HCT116 (cell line): Measurements from ENCODE around the gene TMEM147. TPM values are rescaled to one million over a fixed set of nuclear protein-coding genes. Genes with fewer than 3 reads are reported as not detected.

Experiments
- ATAC-seq: fragments of 200-7000 bp; cut with Tn5 transposase; 2 replicates; pipeline ENCODE4 v1.9.1; 2020; ENCODE audit warnings: mild to moderate bottlenecking, moderate library complexity
- BruUV-seq: library from RNA; stranded (reverse); fragments of 400-500 nt; replicated peaks from 2 replicates; lab custom pipeline; 2021; lab: Mats Ljungman, UMichigan
- CTCF ChIA-PET: fragments of 300-600 bp; sonication (Branson Sonifier 250); formaldehyde crosslinking; loops from one replicate; lab custom pipeline; 2021; ENCODE audit warnings: antibody characterized with exemption; lab: Charles Lee
- POLR2A ChIA-PET: fragments of 300-600, 350-600 bp; sonication (Branson Sonifier 250); formaldehyde crosslinking; loops from one replicate; lab custom pipeline; 2021; ENCODE audit warnings: antibody characterized with exemption; lab: Charles Lee
- RAD21 ChIA-PET, 2 experiments: fragments of 300-600 bp; sonication (Branson Sonifier 250); formaldehyde crosslinking; loops; one replicate each; lab custom pipeline; 2023; ENCODE audit warnings: low total read pairs in 2 of 2; ENCODE audit not compliant: uncharacterized antibody in 2 of 2, unreplicated experiment in 2 of 2, low non-redundant PET in 1 of 2; lab: Charles Lee
- DNase-seq: peaks from one replicate; pipeline ENCODE4 v3.0.0-alpha.2; 2010; ENCODE audit warnings: low read depth, low spot score
- H2AFZ ChIP-seq: fragments of 200-600 bp; shearing (Covaris generic), sonication (generic); 2 replicates; pipeline ENCODE4 v1.6.1; 2017; ENCODE audit warnings: low read depth, mixed run types, mixed read lengths, antibody characterized with exemption, low read length; ENCODE audit not compliant: poor library complexity, severe bottlenecking
- H3K27ac ChIP-seq: 2 replicates; pipeline ENCODE4 v1.5.1; 2012; ENCODE audit warnings: low read depth, low read length
- H3K27me3 ChIP-seq: fragments of 200-600 bp; sonication (generic); 2 replicates; pipeline ENCODE4 v1.6.1; 2016; ENCODE audit warnings: mixed run types, low read length, mixed read lengths; ENCODE audit not compliant: insufficient read depth
- H3K36me3 ChIP-seq, 2 experiments: fragments of 200-500 bp in 1 of 2; fragments of 200-600 bp in 1 of 2; sonication (Bioruptor generic) in 1 of 2; sonication (generic) in 1 of 2; 2 replicates each; pipeline versions ENCODE4 v1.5.1 to v1.6.1; 2014 to 2016; ENCODE audit warnings: low read length in 2 of 2, inconsistent platforms in 1 of 2, mixed read lengths in 1 of 2, mixed run types in 1 of 2; ENCODE audit not compliant: insufficient read depth in 2 of 2, control insufficient read depth in 1 of 2
- H3K4me1 ChIP-seq, 2 experiments: fragments of 200-600 bp in 1 of 2; sonication (generic) in 1 of 2; 2 replicates each; pipeline versions ENCODE4 v1.5.1 to v1.6.1; 2012 to 2017; ENCODE audit warnings: low read length in 2 of 2, inconsistent platforms in 1 of 2, mild to moderate bottlenecking in 1 of 2, mixed read lengths in 1 of 2, mixed run types in 1 of 2, moderate library complexity in 1 of 2; ENCODE audit not compliant: insufficient read depth in 2 of 2, control insufficient read depth in 1 of 2
- H3K4me2 ChIP-seq: fragments of 200-600 bp; sonication (generic); 2 replicates; pipeline ENCODE4 v1.6.1; 2017; ENCODE audit warnings: mixed run types, low read length, mixed read lengths
- H3K4me3 ChIP-seq, 2 experiments: fragments of 200-600 bp in 1 of 2; sonication (generic) in 1 of 2; replicated peaks in 1 of 2; 2 replicates each; pipeline ENCODE4 v1.5.1; 2011 to 2016; ENCODE audit warnings: low read length in 2 of 2, control low read depth in 1 of 2, low read depth in 1 of 2, mild to moderate bottlenecking in 1 of 2, mixed read lengths in 1 of 2, mixed run types in 1 of 2
- H3K79me2 ChIP-seq: fragments of 200-600 bp; sonication (generic); 2 replicates; pipeline ENCODE4 v1.6.1; 2017; ENCODE audit warnings: mild to moderate bottlenecking, mixed run types, low read length, moderate library complexity, mixed read lengths; ENCODE audit not compliant: insufficient read depth
- H3K9ac ChIP-seq: fragments of 200-600 bp; sonication (generic); 2 replicates; pipeline ENCODE4 v1.6.1; 2016; ENCODE audit warnings: low read length, mixed read lengths
- H3K9me2 ChIP-seq: fragments of 200-600 bp; sonication (generic), shearing (Covaris generic); 2 replicates; pipeline ENCODE4 v1.6.1; 2017; ENCODE audit warnings: mixed run types, mild to moderate bottlenecking, moderate library complexity; ENCODE audit not compliant: insufficient read depth
- H3K9me3 ChIP-seq, 2 experiments: fragments of 200-500 bp in 1 of 2; fragments of 200-600 bp in 1 of 2; sonication (Bioruptor generic) in 1 of 2; sonication (generic) in 1 of 2; 2 replicates each; pipeline ENCODE4 v1.6.1; 2014 to 2017; ENCODE audit warnings: low read length in 2 of 2, mixed read lengths in 2 of 2, inconsistent platforms in 1 of 2, low read depth in 1 of 2, mild to moderate bottlenecking in 1 of 2, mixed run types in 1 of 2, moderate library complexity in 1 of 2; ENCODE audit not compliant: control insufficient read depth in 1 of 2, insufficient read depth in 1 of 2
- H4K20me1 ChIP-seq: fragments of 200-600 bp; sonication (generic), shearing (Covaris generic); 2 replicates; pipeline ENCODE4 v1.6.1; 2017; ENCODE audit warnings: mixed run types, mild to moderate bottlenecking, moderate library complexity; ENCODE audit not compliant: insufficient read depth
- POLR2AphosphoS5 ChIP-seq: IDR thresholded peaks from 2 replicates; pipeline ENCODE4 v1.6.1; 2011; ENCODE audit warnings: mild to moderate bottlenecking, low read depth, low read length, moderate library complexity
- TCF7L2 ChIP-seq: IDR thresholded peaks from 2 replicates; pipeline ENCODE4 v1.7.0; 2011; ENCODE audit warnings: borderline replicate concordance, inconsistent platforms; ENCODE audit not compliant: insufficient read depth, insufficient read length; ENCODE audit errors: extremely low read depth
- intact Hi-C: fragments of 100-400 bp; cut with micrococcal nuclease; formaldehyde crosslinking; loops from 2 replicates; pipeline ENCODE4 v1.10.0; 2022
- total RNA-seq: library from RNA; stranded (reverse); gene quantifications from one replicate; pipeline ENCODE4 v1.2.1, GENCODE V29; 2021; ENCODE audit not compliant: unreplicated experiment
- TF ChIP-seq, protein P1 (sequence below), 3 experiments: fragments of 200-600 bp in 1 of 3; sonication (generic) in 1 of 3; IDR thresholded peaks in 2 of 3; conservative IDR thresholded peaks in 1 of 3; 2 replicates each; pipeline ENCODE4 v1.5.1; 2012 to 2017; ENCODE audit warnings: low read depth in 2 of 3, low read length in 2 of 3, antibody characterized with exemption in 1 of 3, borderline replicate concordance in 1 of 3, control low read depth in 1 of 3, mild to moderate bottlenecking in 1 of 3, mixed read lengths in 1 of 3, mixed run types in 1 of 3, moderate library complexity in 1 of 3; ENCODE audit not compliant: insufficient read depth in 1 of 3
- TF ChIP-seq, protein P2 (sequence below): IDR thresholded peaks from 2 replicates; pipeline ENCODE4 v1.6.1; 2012

The TMEM147 gene
- total RNA-seq, 1 experiment from 2014 or later: 128 TPM

DNA sequence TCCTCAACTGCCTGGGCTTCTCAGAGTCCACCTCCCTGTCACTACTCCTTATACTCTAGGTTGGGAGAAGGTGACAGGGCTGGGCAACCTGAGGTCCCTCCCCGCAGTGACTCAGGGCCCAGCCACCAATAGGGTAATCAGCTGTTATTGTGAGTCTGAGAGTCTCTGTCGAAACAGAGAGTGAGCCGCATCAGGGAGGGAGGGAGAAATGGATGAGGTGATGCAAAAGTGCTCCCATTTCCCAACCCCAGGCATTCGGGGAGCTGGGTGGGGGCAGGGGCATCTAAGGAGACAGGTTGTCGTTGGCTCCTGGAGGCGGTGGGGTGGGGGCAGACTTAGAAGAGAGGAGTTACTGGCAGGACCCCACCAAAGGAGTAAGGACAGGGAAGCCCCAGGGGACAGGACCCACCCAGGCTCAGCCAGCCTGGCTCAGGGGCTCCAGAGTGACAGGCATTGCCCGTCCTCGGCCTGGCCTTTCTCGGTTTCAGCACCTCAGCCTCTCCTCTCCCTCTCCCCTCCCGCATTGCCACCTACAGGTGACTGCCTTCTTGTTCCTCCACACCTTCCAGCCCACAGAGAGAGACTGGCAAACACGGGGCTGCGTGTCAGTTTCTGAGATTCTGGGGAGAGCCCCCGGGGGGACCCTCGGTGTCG is 31.7 kb upstream of the TMEM147 start, which contains the start of gene DMKN:
DMKN (minus strand) TSS at position 22 of the 654 bp plus-strand sequence. CDS start 174 bp downstream, outside the sequence.
- H3K79me2 ChIP-seq: peaks cover 13% of the 10 kb centered on the region
- TF ChIP-seq, protein P1, sequence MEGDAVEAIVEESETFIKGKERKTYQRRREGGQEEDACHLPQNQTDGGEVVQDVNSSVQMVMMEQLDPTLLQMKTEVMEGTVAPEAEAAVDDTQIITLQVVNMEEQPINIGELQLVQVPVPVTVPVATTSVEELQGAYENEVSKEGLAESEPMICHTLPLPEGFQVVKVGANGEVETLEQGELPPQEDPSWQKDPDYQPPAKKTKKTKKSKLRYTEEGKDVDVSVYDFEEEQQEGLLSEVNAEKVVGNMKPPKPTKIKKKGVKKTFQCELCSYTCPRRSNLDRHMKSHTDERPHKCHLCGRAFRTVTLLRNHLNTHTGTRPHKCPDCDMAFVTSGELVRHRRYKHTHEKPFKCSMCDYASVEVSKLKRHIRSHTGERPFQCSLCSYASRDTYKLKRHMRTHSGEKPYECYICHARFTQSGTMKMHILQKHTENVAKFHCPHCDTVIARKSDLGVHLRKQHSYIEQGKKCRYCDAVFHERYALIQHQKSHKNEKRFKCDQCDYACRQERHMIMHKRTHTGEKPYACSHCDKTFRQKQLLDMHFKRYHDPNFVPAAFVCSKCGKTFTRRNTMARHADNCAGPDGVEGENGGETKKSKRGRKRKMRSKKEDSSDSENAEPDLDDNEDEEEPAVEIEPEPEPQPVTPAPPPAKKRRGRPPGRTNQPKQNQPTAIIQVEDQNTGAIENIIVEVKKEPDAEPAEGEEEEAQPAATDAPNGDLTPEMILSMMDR (IDR thresholded peaks at IDR 0.05 in 2 of 3, conservative IDR thresholded peaks at IDR 0.05 in 1 of 3; ENCODE audit: borderline replicate concordance in 1 of 3, insufficient read depth in 1 of 3, low read depth in 2 of 3, low read length in 2 of 3): peak in 2 of 3 experiments; percentile 42 to 50; a peak in 4 of 6 replicates
- TF ChIP-seq POLR2AphosphoS5: peak; percentile 28; the same call in 1 of the 2 replicates
- no peak for TF ChIP-seq TCF7L2
- ATAC-seq: peak; percentile 47
- DNase-seq: peak; percentile 15
- POLR2A ChIA-PET: no interaction called here
- no peak within 1 kb of the TSS for H2AFZ ChIP-seq
- H3K4me3 ChIP-seq: peak within 1 kb of the TSS; percentile 23 to 37
- intact Hi-C loops: no loop called here
- H3K27me3 ChIP-seq: no peaks in the 10 kb centered on the region
- H3K9me2 ChIP-seq: no peaks in the 10 kb centered on the region
- no peaks in the 10 kb centered on the region for H3K9me3 ChIP-seq
- CTCF ChIA-PET: no interaction called here
- H3K4me2 ChIP-seq: peak within 1 kb of the TSS; percentile 64
- peaks cover 17 to 50% of the 10 kb centered on the region in 2 experiments for H3K4me1 ChIP-seq
- RAD21 ChIA-PET: no interaction called here
- no peaks in the 10 kb centered on the region for H3K36me3 ChIP-seq
- no TSS peak for BruUV-seq
- peak within 1 kb of the TSS; percentile 39; the same call in 1 of the 2 replicates for H3K9ac ChIP-seq
- peak within 1 kb of the TSS; percentile 31; the same call in 1 of the 2 replicates for H3K27ac ChIP-seq
- H4K20me1 ChIP-seq: no peaks in the 10 kb centered on the region

DNA sequence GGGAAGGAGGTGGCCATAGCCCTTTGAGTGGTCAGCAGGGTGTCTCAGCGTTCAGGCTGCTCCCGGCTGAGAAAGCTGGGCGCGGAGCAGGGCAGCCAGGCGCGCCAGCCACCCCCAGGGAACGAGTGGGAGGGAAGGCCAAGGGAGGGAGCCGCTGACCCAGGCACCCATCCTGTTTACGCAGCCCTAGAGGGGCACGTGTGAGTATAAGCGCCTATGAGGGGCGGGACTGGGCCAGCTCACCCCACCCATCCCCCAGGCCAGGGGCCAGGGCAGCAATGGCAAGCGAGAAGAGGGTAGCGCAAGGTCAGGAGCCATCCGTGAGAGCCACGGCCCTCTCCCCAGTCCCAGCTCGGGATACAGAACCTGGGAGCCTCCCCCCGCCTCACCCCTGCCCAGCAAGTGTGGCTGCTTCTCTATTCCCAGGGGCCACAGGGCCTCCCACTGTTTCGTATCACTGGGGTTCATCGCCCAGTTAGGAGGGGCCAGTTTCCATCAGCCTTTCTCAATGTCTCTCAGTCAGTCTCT is 31.1 kb upstream of the TMEM147 start:
- H3K9me3 ChIP-seq: no peaks in the 10 kb centered on the region
- no peaks in the 10 kb centered on the region for H3K9me2 ChIP-seq
- CTCF ChIA-PET: no interaction called here
- TF ChIP-seq, protein P2, sequence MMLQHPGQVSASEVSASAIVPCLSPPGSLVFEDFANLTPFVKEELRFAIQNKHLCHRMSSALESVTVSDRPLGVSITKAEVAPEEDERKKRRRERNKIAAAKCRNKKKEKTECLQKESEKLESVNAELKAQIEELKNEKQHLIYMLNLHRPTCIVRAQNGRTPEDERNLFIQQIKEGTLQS: no peak
- TF ChIP-seq, all 23 proteins: peak for 0
- Histone ChIP-seq H3K36me3 (no peaks in the 10 kb centered on the region), H2AFZ (no peak overlapping the region), H3K27ac (peak overlapping the region; percentile 31; the same call in 1 of the 2 replicates), H3K4me2 (peak overlapping the region; percentile 64), H3K4me3 (peak overlapping the region; percentile 23 to 37), H3K79me2 (peaks cover 7% of the 10 kb centered on the region), H4K20me1 (no peaks in the 10 kb centered on the region), H3K4me1 (peaks cover 17 to 50% of the 10 kb centered on the region in 2 experiments), H3K27me3 (no peaks in the 10 kb centered on the region), H3K9ac (peak overlapping the region; percentile 39; the same call in 1 of the 2 replicates)
- RAD21 ChIA-PET: no interaction called here
- intact Hi-C loops: no loop called here
- DNase-seq (no peak), ATAC-seq (no peak)
- POLR2A ChIA-PET: no interaction called here
- no TSS peak for BruUV-seq
